ENCODE data around the gene SEPTIN3.

DNA sequence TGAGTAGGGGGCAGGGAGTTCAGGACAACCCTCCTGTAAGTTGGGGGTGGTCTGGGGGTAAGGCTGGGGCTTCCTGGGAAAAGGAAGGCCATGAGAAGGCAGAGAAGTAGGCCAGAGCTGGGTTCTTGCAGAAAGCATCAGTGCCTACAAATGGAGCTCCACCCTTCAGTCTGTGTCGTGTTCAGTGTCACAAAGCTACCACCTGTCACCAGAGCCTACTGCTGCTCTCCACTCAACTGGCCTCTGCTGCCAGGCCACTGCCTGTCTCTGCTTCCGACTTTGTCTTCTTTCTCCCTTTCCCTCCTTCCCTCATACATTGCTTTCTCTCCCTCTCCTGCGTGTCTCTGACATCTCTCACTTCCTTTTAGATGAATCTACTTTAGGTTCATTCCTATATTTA, 26.0 kb downstream of the SEPTIN3 start:
- TF ChIP-seq EZH2 (IDR thresholded peaks at IDR 0.05) (no peak), CTCF (IDR thresholded peaks at IDR 0.05) (no peak)

Data from neural progenitor cell (in vitro differentiated cells).